ENCODE measurements around the gene TRABD2B. TPM values are rescaled to one million over a fixed set of nuclear protein-coding genes. Genes with fewer than 3 reads are reported as not detected.

Gene TRABD2B
- total RNA-seq, 1 experiment from 2014 or later, result 0.05 TPM

- Histone ChIP-seq H3K4me2 (ENCODE audit: low read length) (no peak overlapping the region), H3K9ac (ENCODE audit: low read length) (no peak overlapping the region), H3K9me2 (ENCODE audit: insufficient read depth) (no peaks in the 10 kb centered on the region), H3K27me3 (ENCODE audit: insufficient read depth, low read length) (no peaks in the 10 kb centered on the region), H3K36me3 (ENCODE audit: control insufficient read depth in 1 of 2, insufficient read depth in 2 of 2, low read length in 2 of 2) (no peaks in the 10 kb centered on the region), H3K27ac (ENCODE audit: low read depth, low read length) (no peak overlapping the region), H3K9me3 (ENCODE audit: control insufficient read depth in 1 of 2, insufficient read depth in 1 of 2, low read depth in 1 of 2, low read length in 2 of 2) (no peaks in the 10 kb centered on the region), H2AFZ (ENCODE audit: low read depth, low read length, poor library complexity, severe bottlenecking) (no peak overlapping the region), H3K4me3 (replicated peaks in 1 of 2; ENCODE audit: low read depth in 1 of 2, low read length in 2 of 2) (no peak overlapping the region), H4K20me1 (ENCODE audit: insufficient read depth) (no peaks in the 10 kb centered on the region), H3K79me2 (ENCODE audit: insufficient read depth, low read length) (no peaks in the 10 kb centered on the region), H3K4me1 (ENCODE audit: control insufficient read depth in 1 of 2, insufficient read depth in 2 of 2, low read length in 2 of 2) (no peaks in the 10 kb centered on the region)
- TF ChIP-seq REST (IDR thresholded peaks at IDR 0.05; ENCODE audit: low read depth) (no peak), CBX3 (IDR thresholded peaks at IDR 0.05; ENCODE audit: low read depth) (no peak), CEBPB (IDR thresholded peaks at IDR 0.05; ENCODE audit: low read depth) (no peak), EZH2phosphoT487 (IDR thresholded peaks at IDR 0.05; ENCODE audit: borderline replicate concordance) (no peak), ZFX (IDR thresholded peaks at IDR 0.05) (no peak), YY1 (IDR thresholded peaks at IDR 0.05; ENCODE audit: extremely low read depth, insufficient replicate concordance, low read depth, low read length) (no peak), POLR2A (IDR thresholded peaks at IDR 0.05; ENCODE audit: borderline replicate concordance, extremely low read depth, insufficient read depth, insufficient read length) (no peak), SRF (IDR thresholded peaks at IDR 0.05; ENCODE audit: low read depth) (no peak), ELF1 (IDR thresholded peaks at IDR 0.05; ENCODE audit: borderline replicate concordance, low read depth) (no peak), EZH2 (IDR thresholded peaks at IDR 0.05) (no peak), TCF7L2 (IDR thresholded peaks at IDR 0.05; ENCODE audit: borderline replicate concordance, extremely low read depth, insufficient read depth, insufficient read length) (no peak), EGR1 (IDR thresholded peaks at IDR 0.05; ENCODE audit: low read depth) (no peak), SIN3A (IDR thresholded peaks at IDR 0.05; ENCODE audit: low read depth) (no peak), RAD21 (IDR thresholded peaks at IDR 0.05; ENCODE audit: low read depth) (no peak), JUND (IDR thresholded peaks at IDR 0.05) (no peak), MAX (IDR thresholded peaks at IDR 0.05) (no peak)
- TF ChIP-seq, protein P1, sequence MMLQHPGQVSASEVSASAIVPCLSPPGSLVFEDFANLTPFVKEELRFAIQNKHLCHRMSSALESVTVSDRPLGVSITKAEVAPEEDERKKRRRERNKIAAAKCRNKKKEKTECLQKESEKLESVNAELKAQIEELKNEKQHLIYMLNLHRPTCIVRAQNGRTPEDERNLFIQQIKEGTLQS (IDR thresholded peaks at IDR 0.05), result no peak
- TF ChIP-seq, protein P2, sequence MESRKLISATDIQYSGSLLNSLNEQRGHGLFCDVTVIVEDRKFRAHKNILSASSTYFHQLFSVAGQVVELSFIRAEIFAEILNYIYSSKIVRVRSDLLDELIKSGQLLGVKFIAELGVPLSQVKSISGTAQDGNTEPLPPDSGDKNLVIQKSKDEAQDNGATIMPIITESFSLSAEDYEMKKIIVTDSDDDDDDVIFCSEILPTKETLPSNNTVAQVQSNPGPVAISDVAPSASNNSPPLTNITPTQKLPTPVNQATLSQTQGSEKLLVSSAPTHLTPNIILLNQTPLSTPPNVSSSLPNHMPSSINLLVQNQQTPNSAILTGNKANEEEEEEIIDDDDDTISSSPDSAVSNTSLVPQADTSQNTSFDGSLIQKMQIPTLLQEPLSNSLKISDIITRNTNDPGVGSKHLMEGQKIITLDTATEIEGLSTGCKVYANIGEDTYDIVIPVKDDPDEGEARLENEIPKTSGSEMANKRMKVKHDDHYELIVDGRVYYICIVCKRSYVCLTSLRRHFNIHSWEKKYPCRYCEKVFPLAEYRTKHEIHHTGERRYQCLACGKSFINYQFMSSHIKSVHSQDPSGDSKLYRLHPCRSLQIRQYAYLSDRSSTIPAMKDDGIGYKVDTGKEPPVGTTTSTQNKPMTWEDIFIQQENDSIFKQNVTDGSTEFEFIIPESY (IDR thresholded peaks at IDR 0.05; ENCODE audit: extremely low read depth, insufficient replicate concordance, low read length), result no peak
- no peak for ATAC-seq
- no TSS peak for BruUV-seq (replicated peaks)
- intact Hi-C loops (cut with micrococcal nuclease), result no loop called here
- POLR2A ChIA-PET, result no interaction called here
- CTCF ChIA-PET, result no interaction called here
- RAD21 ChIA-PET (ENCODE audit: low non-redundant PET in 1 of 2, low total read pairs in 2 of 2, uncharacterized antibody in 2 of 2, unreplicated experiment in 2 of 2), result no interaction called here
- DNase-seq (ENCODE audit: low read depth, low spot score), result no peak
Measured at GRCh38 chr1:47886141-47886540, 111.0 kb downstream of the TRABD2B start.

All from HCT116 (cell line).